ENCODE measurements around the gene MAPKAPK2. TPM values are rescaled to one million over a fixed set of nuclear protein-coding genes. Genes with fewer than 3 reads are reported as not detected.
"Not testable (repeated sequence)": the region's sequence is repeated elsewhere in the genome, so short reads cannot be mapped to it uniquely, and the experiment has no call there.

MAPKAPK2 gene
- 20.7 TPM for total RNA-seq (ENCODE audit: insufficient read depth, low replicate concordance)

GRCh38 chr1:206684478-206685333 is at the start of gene MAPKAPK2:
Gene MAPKAPK2, plus strand, starts transcription at chr1:206684905. Its CDS starts 325 bp downstream, at chr1:206685230.
- peak; percentile 67 for DNase-seq (ENCODE audit: low spot score)

GRCh38 chr1:206635080-206635977 is 49.4 kb upstream of the MAPKAPK2 start, which contains the start of gene DYRK3:
Gene DYRK3, plus strand, starts transcription at chr1:206635536. Its CDS starts 168 bp downstream, at chr1:206635704.
- DNase-seq (ENCODE audit: low spot score), result peak; percentile 94

- DNase-seq (ENCODE audit: low spot score), result peak; percentile 33
Measured at GRCh38 chr1:206635978-206636345, 48.7 kb upstream of the MAPKAPK2 start.

GRCh38 chr1:206636671-206637070 is 48.0 kb upstream of the MAPKAPK2 start:
- DNase-seq (ENCODE audit: low spot score), result peak; percentile 24

GRCh38 chr1:206637605-206638004 is 47.1 kb upstream of the MAPKAPK2 start:
- DNase-seq (ENCODE audit: low spot score), result no peak

- DNase-seq (ENCODE audit: low spot score), result not testable (repeated sequence)
Measured at GRCh38 chr1:206642074-206642473, 42.6 kb upstream of the MAPKAPK2 start.

- DNase-seq (ENCODE audit: low spot score), result no peak
Measured at GRCh38 chr1:206643118-206643698, 41.5 kb upstream of the MAPKAPK2 start.

- no peak for DNase-seq (ENCODE audit: low spot score)
Measured at GRCh38 chr1:206646504-206646903, 38.2 kb upstream of the MAPKAPK2 start.

- no peak for DNase-seq (ENCODE audit: low spot score)
Measured at GRCh38 chr1:206647224-206647623, 37.5 kb upstream of the MAPKAPK2 start.

- DNase-seq (ENCODE audit: low spot score), result no peak
Measured at GRCh38 chr1:206649261-206649921, 35.3 kb upstream of the MAPKAPK2 start.

GRCh38 chr1:206651014-206651413 is 33.7 kb upstream of the MAPKAPK2 start:
- DNase-seq (ENCODE audit: low spot score), result no peak

GRCh38 chr1:206651958-206652890 is 32.5 kb upstream of the MAPKAPK2 start:
- no peak for DNase-seq (ENCODE audit: low spot score)

- DNase-seq (ENCODE audit: low spot score), result no peak
Measured at GRCh38 chr1:206653715-206654459, 30.8 kb upstream of the MAPKAPK2 start.

- DNase-seq (ENCODE audit: low spot score), result no peak
Measured at GRCh38 chr1:206654828-206655227, 29.9 kb upstream of the MAPKAPK2 start.

GRCh38 chr1:206655471-206655882 is 29.2 kb upstream of the MAPKAPK2 start:
- no peak for DNase-seq (ENCODE audit: low spot score)

- no peak for DNase-seq (ENCODE audit: low spot score)
Measured at GRCh38 chr1:206656936-206657335, 27.8 kb upstream of the MAPKAPK2 start.

GRCh38 chr1:206657751-206658150 is 27.0 kb upstream of the MAPKAPK2 start:
- no peak for DNase-seq (ENCODE audit: low spot score)

GRCh38 chr1:206658264-206658980 is 26.3 kb upstream of the MAPKAPK2 start:
- peak; percentile 32 for DNase-seq (ENCODE audit: low spot score)

GRCh38 chr1:206658981-206659273 is 25.8 kb upstream of the MAPKAPK2 start:
- no peak for DNase-seq (ENCODE audit: low spot score)

Measured in umbilical cord (tissue), 2 donors.